IPS DF 4.7 (cell line): ENCODE data around the gene CLEC4G.

ENCODE experiments used
- DNase-seq: peaks from one replicate; pipeline ENCODE4 v3.0.0-alpha.2; 2013; ENCODE audit warnings: low spot score; ENCODE audit errors: extremely low read depth

Gene CLEC4G

GRCh38 chr19:7729831-7730285, 2.1 kb downstream of the CLEC4G start:
- no peak for DNase-seq

- DNase-seq = no peak
Measured at GRCh38 chr19:7729211-7729610, 2.7 kb downstream of the CLEC4G start.

- DNase-seq = no peak
Measured at GRCh38 chr19:7725791-7726190, 6.1 kb downstream of the CLEC4G start.

- DNase-seq = no peak
Measured at GRCh38 chr19:7722231-7722651, 9.7 kb downstream of the CLEC4G start.

- no peak for DNase-seq
Measured at GRCh38 chr19:7720351-7720750, 11.6 kb downstream of the CLEC4G start.

GRCh38 chr19:7718668-7719067, 13.2 kb downstream of the CLEC4G start:
- no peak for DNase-seq

- no peak for DNase-seq
Measured at GRCh38 chr19:7716762-7717161, 15.1 kb downstream of the CLEC4G start.

- DNase-seq = no peak
Measured at GRCh38 chr19:7715671-7716070, 16.2 kb downstream of the CLEC4G start.

GRCh38 chr19:7710616-7711015, 21.3 kb downstream of the CLEC4G start:
- no peak for DNase-seq

GRCh38 chr19:7709932-7710460, 21.9 kb downstream of the CLEC4G start:
- DNase-seq = no peak

- DNase-seq = no peak
Measured at GRCh38 chr19:7706955-7707456, 24.9 kb downstream of the CLEC4G start.

- DNase-seq = no peak
Measured at GRCh38 chr19:7706188-7706954, 25.5 kb downstream of the CLEC4G start.

GRCh38 chr19:7705387-7706187, 26.3 kb downstream of the CLEC4G start:
- DNase-seq = no peak

- DNase-seq = no peak
Measured at GRCh38 chr19:7704280-7705060, 27.4 kb downstream of the CLEC4G start.

GRCh38 chr19:7703332-7703731, 28.6 kb downstream of the CLEC4G start:
- no peak for DNase-seq

- DNase-seq = no peak
Measured at GRCh38 chr19:7701654-7702457, 30.1 kb downstream of the CLEC4G start, which contains the start of gene FCER2. TSS of gene FCER2 (minus strand) at chr19:7702131. CDS start at chr19:7699760, 2,371 bp downstream.

- no peak for DNase-seq
Measured at GRCh38 chr19:7701049-7701653, 30.8 kb downstream of the CLEC4G start.

- DNase-seq = no peak
Measured at GRCh38 chr19:7699417-7700401, 32.2 kb downstream of the CLEC4G start.

GRCh38 chr19:7699003-7699402, 32.9 kb downstream of the CLEC4G start:
- no peak for DNase-seq
